ENCODE data around the gene HIRA. TPM values are rescaled to one million over a fixed set of nuclear protein-coding genes. Genes with fewer than 3 reads are reported as not detected.

The HIRA gene
- total RNA-seq, 1 donor from 2014 or later, result 38.2 TPM

GRCh38 chr22:19376971-19377370 is 54.6 kb downstream of the HIRA start:
- no peak for DNase-seq (ENCODE audit: low spot score in 2 of 2, unreplicated experiment in 2 of 2)
- H3K4me3 Mint-ChIP-seq, result no peak overlapping the region
- no peaks in the 10 kb centered on the region for H3K4me1 Mint-ChIP-seq
- no peak overlapping the region for H3K27ac Mint-ChIP-seq
- no peaks in the 10 kb centered on the region for H3K27me3 Mint-ChIP-seq (ENCODE audit: low read depth)
- H3K36me3 Mint-ChIP-seq, result peaks cover 30% of the 10 kb centered on the region
- no peak for TF ChIP-seq CTCF (IDR thresholded peaks at IDR 0.05; ENCODE audit: unreplicated experiment)
- no peaks in the 10 kb centered on the region for H3K9me3 Mint-ChIP-seq

GRCh38 chr22:19376247-19376646 is 55.3 kb downstream of the HIRA start:
- H3K4me3 Mint-ChIP-seq, result no peak overlapping the region
- no peak for DNase-seq (ENCODE audit: low spot score in 2 of 2, unreplicated experiment in 2 of 2)
- H3K27me3 Mint-ChIP-seq (ENCODE audit: low read depth), result no peaks in the 10 kb centered on the region
- H3K27ac Mint-ChIP-seq, result no peak overlapping the region
- H3K9me3 Mint-ChIP-seq, result no peaks in the 10 kb centered on the region
- no peak for TF ChIP-seq CTCF (IDR thresholded peaks at IDR 0.05; ENCODE audit: unreplicated experiment)
- peaks cover 34% of the 10 kb centered on the region for H3K36me3 Mint-ChIP-seq
- no peaks in the 10 kb centered on the region for H3K4me1 Mint-ChIP-seq

GRCh38 chr22:19375435-19375834 is 56.1 kb downstream of the HIRA start:
- H3K9me3 Mint-ChIP-seq, result no peaks in the 10 kb centered on the region
- no peak for DNase-seq (ENCODE audit: low spot score in 2 of 2, unreplicated experiment in 2 of 2)
- no peak overlapping the region for H3K27ac Mint-ChIP-seq
- H3K4me1 Mint-ChIP-seq, result no peaks in the 10 kb centered on the region
- no peak overlapping the region for H3K4me3 Mint-ChIP-seq
- no peaks in the 10 kb centered on the region for H3K27me3 Mint-ChIP-seq (ENCODE audit: low read depth)
- no peak for TF ChIP-seq CTCF (IDR thresholded peaks at IDR 0.05; ENCODE audit: unreplicated experiment)
- peaks cover 32% of the 10 kb centered on the region for H3K36me3 Mint-ChIP-seq

- no peak for TF ChIP-seq CTCF (IDR thresholded peaks at IDR 0.05; ENCODE audit: unreplicated experiment)
- peaks cover 32% of the 10 kb centered on the region for H3K36me3 Mint-ChIP-seq
- H3K27me3 Mint-ChIP-seq (ENCODE audit: low read depth), result no peaks in the 10 kb centered on the region
These were observed 57.1 kb downstream of the HIRA start for GRCh38 chr22:19374410-19374809.

GRCh38 chr22:19373450-19373849 is 58.1 kb downstream of the HIRA start:
- Mint-ChIP-seq H3K4me3 (no peak overlapping the region), H3K27me3 (ENCODE audit: low read depth) (no peaks in the 10 kb centered on the region), H3K9me3 (no peaks in the 10 kb centered on the region), H3K36me3 (peaks cover 37% of the 10 kb centered on the region), H3K27ac (no peak overlapping the region), H3K4me1 (no peaks in the 10 kb centered on the region)
- DNase-seq (ENCODE audit: low spot score in 2 of 2, unreplicated experiment in 2 of 2), result no peak
- TF ChIP-seq CTCF (IDR thresholded peaks at IDR 0.05; ENCODE audit: unreplicated experiment), result no peak

More at GRCh38 chr22:19374410-19374809, 57.1 kb downstream of the HIRA start:
- no peak overlapping the region for H3K27ac Mint-ChIP-seq
- H3K4me3 Mint-ChIP-seq, result no peak overlapping the region
- no peaks in the 10 kb centered on the region for H3K9me3 Mint-ChIP-seq
- H3K4me1 Mint-ChIP-seq, result no peaks in the 10 kb centered on the region
- no peak for DNase-seq (ENCODE audit: low spot score in 2 of 2, unreplicated experiment in 2 of 2)

GRCh38 chr22:19371893-19372292 is 59.6 kb downstream of the HIRA start:
- Mint-ChIP-seq H3K4me3 (no peak overlapping the region), H3K27ac (no peak overlapping the region), H3K4me1 (no peaks in the 10 kb centered on the region), H3K27me3 (ENCODE audit: low read depth) (no peaks in the 10 kb centered on the region), H3K36me3 (peaks cover 43% of the 10 kb centered on the region), H3K9me3 (no peaks in the 10 kb centered on the region)
- no peak for TF ChIP-seq CTCF (IDR thresholded peaks at IDR 0.05; ENCODE audit: unreplicated experiment)
- no peak for DNase-seq (ENCODE audit: low spot score in 2 of 2, unreplicated experiment in 2 of 2)
